GM21423 (cell line): ENCODE results near the gene KCNE2.
"Not testable (repeated sequence)": the region's sequence is repeated elsewhere in the genome, so short reads cannot be mapped to it uniquely, and the experiment has no call there.

Source experiments
- ATAC-seq: cut with Tn5 transposase; IDR thresholded peaks from one replicate; pipeline ENCODE4 v1.9.1; 2021; ENCODE audit warnings: mild to moderate bottlenecking, moderate library complexity; ENCODE audit not compliant: unreplicated experiment

Gene KCNE2

GRCh38 chr21:34406102-34406501, 42.3 kb downstream of the KCNE2 start:
- ATAC-seq: not testable (repeated sequence)

GRCh38 chr21:34406676-34407075, 42.9 kb downstream of the KCNE2 start:
- ATAC-seq: not testable (repeated sequence)

GRCh38 chr21:34407294-34407693, 43.5 kb downstream of the KCNE2 start:
- ATAC-seq: not testable (repeated sequence)

GRCh38 chr21:34417448-34418077, 53.8 kb downstream of the KCNE2 start:
- not testable (repeated sequence) for ATAC-seq
